Uterus (tissue), 2 donors: Measurements from ENCODE around the gene CDH4.

Experiments used
- CTCF ChIP-seq, 4 experiments: fragments of 200-600 bp in 2 of 4; fragments of 450-650 bp in 2 of 4; sonication (generic) in 2 of 4; IDR thresholded peaks; one replicate each; pipeline ENCODE4 v1.5.1; 2016 to 2019; ENCODE audit warnings: antibody characterized with exemption in 4 of 4, mild to moderate bottlenecking in 2 of 4, moderate library complexity in 1 of 4
- POLR2A ChIP-seq, 2 donors: fragments of 450-650 bp; IDR thresholded peaks; one replicate each; pipeline ENCODE4 v1.6.1; 2016; ENCODE audit warnings: antibody characterized with exemption in 2 of 2, mild to moderate bottlenecking in 1 of 2, moderate library complexity in 1 of 2

GRCh38 chr20:61516346-61517208, 264.5 kb downstream of the CDH4 start:
- no peak for TF ChIP-seq POLR2A (IDR thresholded peaks at IDR 0.05)
- no peak for TF ChIP-seq CTCF (IDR thresholded peaks at IDR 0.05)
